OCI-LY3 (cell line): ENCODE results near the gene PPT1.

Source experiments
- H2AFZ ChIP-seq: fragments of 200-600, 300-600 bp; shearing (Covaris generic); 2 replicates; pipeline ENCODE4 v1.6.0; 2014; ENCODE audit warnings: antibody characterized with exemption, low read depth, low read length
- H3K27ac ChIP-seq: fragments of 200-600, 300-600 bp; sonication (generic); 2 replicates; pipeline ENCODE4 v1.5.1; 2014; ENCODE audit warnings: mild to moderate bottlenecking, low read length, moderate library complexity, mixed read lengths
- H3K27me3 ChIP-seq: fragments of 200-600, 300-600 bp; sonication (generic); 2 replicates; pipeline ENCODE4 v1.6.1; 2014; ENCODE audit warnings: low read depth, low read length, mixed read lengths
- H3K36me3 ChIP-seq: fragments of 200-600, 300-600 bp; sonication (generic); replicated peaks from 2 replicates; pipeline ENCODE3; 2014; ENCODE audit warnings: low read depth, low read length, mixed read lengths
- H3K4me1 ChIP-seq: fragments of 300-600, 200-600 bp; sonication (generic); 2 replicates; pipeline ENCODE4 v1.6.1; 2014; ENCODE audit warnings: low read length, mixed read lengths
- H3K4me2 ChIP-seq: fragments of 200-600, 300-600 bp; sonication (generic); 2 replicates; pipeline ENCODE4 v1.6.1; 2014; ENCODE audit warnings: low read length, mixed read lengths
- H3K4me3 ChIP-seq: fragments of 300-600, 200-600 bp; sonication (generic); 2 replicates; pipeline ENCODE4 v1.5.1; 2014; ENCODE audit warnings: antibody characterized with exemption, mild to moderate bottlenecking, low read length, moderate library complexity
- H3K79me2 ChIP-seq: fragments of 300-600, 200-600 bp; shearing (Covaris generic); 2 replicates; pipeline ENCODE4 v1.6.1; 2014; ENCODE audit warnings: mild to moderate bottlenecking, low read length, mixed read lengths
- H3K9ac ChIP-seq: fragments of 300-600, 200-600 bp; shearing (Covaris generic); 2 replicates; pipeline ENCODE4 v1.6.0; 2014; ENCODE audit warnings: mild to moderate bottlenecking, low read length, moderate library complexity
- H3K9me3 ChIP-seq: fragments of 200-600, 300-600 bp; shearing (Covaris generic); 2 replicates; pipeline ENCODE4 v1.6.1; 2014; ENCODE audit warnings: low read length, mixed read lengths; ENCODE audit not compliant: insufficient read depth
- H4K20me1 ChIP-seq: fragments of 200-600, 300-600 bp; sonication (generic); 2 replicates; pipeline ENCODE4 v1.6.1; 2016; ENCODE audit warnings: low read length, mixed read lengths; ENCODE audit not compliant: insufficient read depth
- CTCF ChIP-seq: fragments of 200-600, 300-600 bp; sonication (generic); IDR thresholded peaks from 2 replicates; pipeline ENCODE4 v1.5.1; 2014; ENCODE audit warnings: antibody characterized with exemption, low read length, low read depth
- EZH2phosphoT487 ChIP-seq: fragments of 200-600 bp; shearing (Covaris generic); IDR thresholded peaks from 2 replicates; pipeline ENCODE4 v1.6.1; 2018; ENCODE audit warnings: antibody characterized with exemption, mixed run types, low read depth

The PPT1 gene

GRCh38 chr1:40130892-40131291, 33.8 kb upstream of the PPT1 start:
- Histone ChIP-seq H3K4me1 (no peaks in the 10 kb centered on the region), H3K4me2 (no peak overlapping the region), H2AFZ (no peak overlapping the region), H3K27ac (no peak overlapping the region), H3K79me2 (no peaks in the 10 kb centered on the region), H3K36me3 (no peaks in the 10 kb centered on the region), H3K27me3 (peaks cover 3% of the 10 kb centered on the region; the same call in 1 of the 2 replicates), H3K4me3 (no peak overlapping the region), H3K9me3 (no peaks in the 10 kb centered on the region), H4K20me1 (no peaks in the 10 kb centered on the region), H3K9ac (no peak overlapping the region)
- TF ChIP-seq EZH2phosphoT487: no peak
- TF ChIP-seq CTCF: no peak

GRCh38 chr1:40122855-40123254, 25.8 kb upstream of the PPT1 start:
- Histone ChIP-seq H3K27ac (no peak overlapping the region), H3K36me3 (no peaks in the 10 kb centered on the region), H3K9ac (no peak overlapping the region), H3K9me3 (no peaks in the 10 kb centered on the region), H3K4me1 (no peaks in the 10 kb centered on the region), H3K27me3 (no peaks in the 10 kb centered on the region), H3K79me2 (no peaks in the 10 kb centered on the region), H4K20me1 (no peaks in the 10 kb centered on the region), H3K4me3 (no peak overlapping the region), H3K4me2 (no peak overlapping the region), H2AFZ (no peak overlapping the region)
- TF ChIP-seq CTCF (no peak), EZH2phosphoT487 (no peak)

- H3K27ac ChIP-seq: no peak overlapping the region
- H3K4me2 ChIP-seq: no peak overlapping the region
- H3K9ac ChIP-seq: no peak overlapping the region
- H3K27me3 ChIP-seq: no peaks in the 10 kb centered on the region
- H3K9me3 ChIP-seq: no peaks in the 10 kb centered on the region
- TF ChIP-seq EZH2phosphoT487 (no peak), CTCF (no peak)
- H2AFZ ChIP-seq: no peak overlapping the region
- H3K79me2 ChIP-seq: no peaks in the 10 kb centered on the region
- H3K36me3 ChIP-seq: no peaks in the 10 kb centered on the region
- H4K20me1 ChIP-seq: no peaks in the 10 kb centered on the region
- no peak overlapping the region for H3K4me3 ChIP-seq
- H3K4me1 ChIP-seq: no peaks in the 10 kb centered on the region
Measured at GRCh38 chr1:40120128-40120527, 23.1 kb upstream of the PPT1 start.

GRCh38 chr1:40114400-40114799, 17.3 kb upstream of the PPT1 start:
- Histone ChIP-seq H3K36me3 (no peaks in the 10 kb centered on the region), H3K27me3 (no peaks in the 10 kb centered on the region), H2AFZ (no peak overlapping the region), H3K4me2 (no peak overlapping the region), H3K79me2 (no peaks in the 10 kb centered on the region), H3K27ac (no peak overlapping the region), H3K9me3 (no peaks in the 10 kb centered on the region), H3K4me1 (no peaks in the 10 kb centered on the region), H4K20me1 (no peaks in the 10 kb centered on the region), H3K9ac (no peak overlapping the region), H3K4me3 (no peak overlapping the region)
- TF ChIP-seq EZH2phosphoT487: no peak
- TF ChIP-seq CTCF: no peak
